GM12878 (cell line): ENCODE measurements around the gene DERL3. TPM values are rescaled to one million over a fixed set of nuclear protein-coding genes. Genes with fewer than 3 reads are reported as not detected.

Experiments used
- ATAC-seq: fragments of 200-7000 bp; cut with Tn5 transposase; 3 replicates; pipeline ENCODE4 v1.9.1; 2020; ENCODE audit warnings: mild to moderate bottlenecking, moderate library complexity
- BruUV-seq: library from RNA; stranded (reverse); fragments of 400-500 nt; replicated peaks from 2 replicates; lab custom pipeline; 2021; lab: Mats Ljungman, UMichigan
- CTCF ChIA-PET: fragments of 300-600 bp; sonication (Branson Sonifier 250); formaldehyde crosslinking; extraction: SDS; loops from one replicate; lab custom pipeline; 2021; ENCODE audit warnings: inconsistent platforms; lab: Yijun Ruan, JAX
- POLR2A ChIA-PET: fragments of 350-600 bp; formaldehyde crosslinking; extraction: SDS; loops from one replicate; lab custom pipeline; 2021; ENCODE audit warnings: inconsistent platforms; lab: Charles Lee
- RAD21 ChIA-PET: fragments of 300-600 bp; sonication (Branson Sonifier 250); formaldehyde crosslinking; loops from one replicate; lab custom pipeline; 2023; ENCODE audit warnings: antibody characterized with exemption; ENCODE audit not compliant: unreplicated experiment; lab: Charles Lee
- SMC1A ChIA-PET: fragments of 300-600 bp; sonication (Branson Sonifier 250); formaldehyde crosslinking; loops from one replicate; lab custom pipeline; 2023; ENCODE audit not compliant: unreplicated experiment, uncharacterized antibody; lab: Charles Lee
- DNase-seq: peaks from one replicate; pipeline ENCODE4 v3.0.0-alpha.2; 2011; ENCODE audit warnings: low read depth, low spot score
- FAIRE-seq: peaks from 3 replicates; lab custom pipeline; 2011; peaks lifted over from hg19 to GRCh38; lab: Jason Lieb, UNC
- H2AFZ ChIP-seq: 2 replicates; pipeline ENCODE4 v1.6.0; 2011; ENCODE audit warnings: low read depth, low read length, control low read depth; ENCODE audit not compliant: control insufficient read depth
- H3K27ac ChIP-seq: 2 replicates; pipeline ENCODE4 v1.5.1; 2011; ENCODE audit warnings: control low read depth; ENCODE audit not compliant: control insufficient read depth, insufficient read depth
- H3K27me3 ChIP-seq, 2 experiments: replicated peaks in 1 of 2; 2 replicates each; pipeline versions ENCODE4 v1.6.0 to v1.6.1; 2011; ENCODE audit warnings: low read length in 1 of 2; ENCODE audit not compliant: control insufficient read depth in 2 of 2, insufficient read depth in 2 of 2
- H3K36me3 ChIP-seq, 2 experiments: 2 replicates each; pipeline ENCODE4 v1.5.1; 2011; ENCODE audit warnings: low read length in 1 of 2; ENCODE audit not compliant: control insufficient read depth in 2 of 2, insufficient read depth in 2 of 2
- H3K4me1 ChIP-seq: 2 replicates; pipeline ENCODE4 v1.6.1; 2011; ENCODE audit warnings: mild to moderate bottlenecking, low read length, moderate library complexity, mixed read lengths; ENCODE audit not compliant: control insufficient read depth, insufficient read depth
- H3K4me2 ChIP-seq: 2 replicates; pipeline ENCODE4 v1.6.0; 2011; ENCODE audit warnings: control low read depth; ENCODE audit not compliant: control insufficient read depth, insufficient read depth
- H3K4me3 ChIP-seq: fragments of 200-600 bp; sonication (generic); 2 replicates; pipeline ENCODE4 v1.5.1; 2016
- H3K79me2 ChIP-seq: 2 replicates; pipeline ENCODE4 v1.6.0; 2011; ENCODE audit warnings: low read length; ENCODE audit not compliant: control insufficient read depth, insufficient read depth
- H3K9ac ChIP-seq: 2 replicates; pipeline ENCODE4 v1.8.0; 2011; ENCODE audit warnings: low read length, control low read depth, mixed read lengths; ENCODE audit not compliant: control insufficient read depth, insufficient read depth
- H3K9me3 ChIP-seq: replicated peaks from 3 replicates; pipeline ENCODE4 v1.5.1; 2011; ENCODE audit warnings: mild to moderate bottlenecking, low read length; ENCODE audit not compliant: control insufficient read depth, insufficient read depth
- H4K20me1 ChIP-seq: 2 replicates; pipeline ENCODE4 v1.6.0; 2011; ENCODE audit not compliant: control insufficient read depth, insufficient read depth
- BHLHE40 ChIP-seq, 2 experiments: fragments of 450-650 bp in 1 of 2; IDR thresholded peaks; 2 replicates each; pipeline ENCODE4 v1.6.1; 2011 to 2017; ENCODE audit warnings: low read depth in 2 of 2, borderline replicate concordance in 1 of 2, improper control_type of control experiment in 1 of 2, low read length in 1 of 2, mild to moderate bottlenecking in 1 of 2
- CBFB ChIP-seq: IDR thresholded peaks from 2 replicates; pipeline ENCODE4 v1.6.1; 2016; ENCODE audit warnings: antibody characterized with exemption, low read depth
- MAX ChIP-seq: IDR thresholded peaks from 2 replicates; pipeline ENCODE4 v1.6.1; 2012; ENCODE audit warnings: low read depth, low read length, improper control_type of control experiment
- RELB ChIP-seq: fragments of 450-650 bp; IDR thresholded peaks from 2 replicates; pipeline ENCODE4 v1.6.1; 2017; ENCODE audit warnings: low read depth, mild to moderate bottlenecking, moderate library complexity
- SKIL ChIP-seq: fragments of 450-650 bp; IDR thresholded peaks from 2 replicates; pipeline ENCODE4 v1.6.1; 2017; ENCODE audit warnings: mild to moderate bottlenecking, low read depth, inconsistent platforms; ENCODE audit not compliant: poor library complexity, severe bottlenecking
- SP1 ChIP-seq: IDR thresholded peaks from one replicate; pipeline ENCODE4 v1.6.1; 2011; ENCODE audit warnings: low read depth, low read length
- SREBF1 ChIP-seq: IDR thresholded peaks from 2 replicates; pipeline ENCODE4 v1.6.1; 2012; ENCODE audit warnings: mild to moderate bottlenecking, low read length
- WGBS: methylation state at CpG from one replicate; pipeline ENCODE4 v1.1.6; 2016; ENCODE audit warnings: low lambda C conversion rate; ENCODE audit not compliant: insufficient replicate concordance, insufficient coverage; ENCODE audit errors: missing lambda C conversion rate; 5-methylcytosine and 5-hydroxymethylcytosine counted together
- in situ Hi-C: fragments of 300-500 bp; cut with MboI; formaldehyde crosslinking; loops from 9 replicates; pipeline ENCODE4 v1.14.3; 2018; ENCODE audit warnings: mixed read lengths
- intact Hi-C: fragments of 100-400 bp; cut with micrococcal nuclease; formaldehyde crosslinking; loops from one replicate; pipeline ENCODE4 v1.14.2; 2022; ENCODE audit not compliant: unreplicated experiment
- polyA plus RNA-seq, 11 experiments: library from polyadenylated mRNA; depleted of rRNA in 4 of 11; unstranded in 6 of 11; stranded (reverse) in 5 of 11; fragments of >200 nt; fragmentation: Nextera tagmentation in 4 of 11; fragmentation: Illumina TruSeq in 1 of 11; extraction: Ambion mirVana in 4 of 11; extraction: Trizol in 1 of 11; gene quantifications; 1 replicate in 1 of 11; 2 replicates in 10 of 11; pipeline versions ENCODE4 v1.2.1 to v1.2.3, GENCODE V29; 2011 to 2016; ENCODE audit warnings: inconsistent platforms in 2 of 11, missing spikeins in 2 of 11, low read depth in 1 of 11
- total RNA-seq, 4 experiments: library from RNA; depleted of rRNA in 3 of 4; stranded (reverse); fragments of >200 nt in 3 of 4; fragmentation: Illumina TruSeq in 1 of 4; extraction: Trizol in 1 of 4; gene quantifications; 2 replicates each; pipeline versions ENCODE4 v1.2.1 to v1.2.3, GENCODE V29; 2013 to 2021

DERL3 gene
- total and polyA plus RNA-seq, 10 of the 15 experiments (the other 5 are each of a cell fraction or from before 2014, with no cell fraction given) = 4.1 to 52.4 (median 14.1) TPM

- DNase-seq (no peak), FAIRE-seq (no peak), ATAC-seq (peak; percentile 48)
- Histone ChIP-seq H3K27me3 (no peaks in the 10 kb centered on the region), H2AFZ (peak overlapping the region; percentile 16), H3K36me3 (peaks cover 8 to 12% of the 10 kb centered on the region in 2 experiments; a peak in 3 of 4 replicates), H3K4me3 (peak overlapping the region; percentile 73), H3K79me2 (peaks cover 50% of the 10 kb centered on the region), H3K27ac (peak overlapping the region; percentile 98), H3K4me1 (peaks cover 11% of the 10 kb centered on the region), H3K4me2 (peak overlapping the region; percentile 78), H3K9me3 (no peaks in the 10 kb centered on the region), H4K20me1 (0 out of 2 replicates have a peak, but pooled peaks cover 4% of the 10 kb centered on the region), H3K9ac (peak overlapping the region; percentile 99)
- WGBS = 1% methylated on average over 5 of the region's 5 CpGs
- TF ChIP-seq RELB = peak; percentile 97; the same call in 1 of the 2 replicates
- no peak for TF ChIP-seq CBFB
- peak; percentile 9 for TF ChIP-seq SP1
- TF ChIP-seq BHLHE40 (IDR thresholded peaks at IDR 0.05; ENCODE audit: borderline replicate concordance in 1 of 2, low read depth in 2 of 2, low read length in 1 of 2) = peak in 1 of 2 experiments; percentile 83; a peak in 1 of 4 replicates
- 0 out of 2 replicates have a peak, but pooled peaks have one; percentile 65 for TF ChIP-seq SREBF1
- peak; percentile 76 for TF ChIP-seq SKIL
- no peak for TF ChIP-seq MAX
- intact Hi-C loops (loop anchor here (2.0 kb wide), 1 partner anchor 17 kb away; no protein-coding TSS in a partner anchor), in situ Hi-C loops (no loop called here)
- SMC1A ChIA-PET = interaction anchor here (1.0 to 2.5 kb wide), 7 partner anchors 10 to 70 kb away, joined by 3 to 13 read pairs (median 4); partner anchors contain the start of gene SLC2A11
- RAD21 ChIA-PET = interaction anchor here (0.6 kb wide), 2 partner anchors 62 to 615 kb away, joined by 3 read pairs; no protein-coding TSS in a partner anchor
- no TSS peak for BruUV-seq
- CTCF ChIA-PET = interaction anchor here (0.9 to 2.8 kb wide), 3 partner anchors 11 to 17 kb away, joined by 3 to 11 read pairs (median 3); no protein-coding TSS in a partner anchor
- POLR2A ChIA-PET = interaction anchor here (0.7 to 2.5 kb wide), 3 partner anchors 13 to 59 kb away, joined by 3 to 8 read pairs (median 5); partner anchors contain the start of gene CHCHD10
Observed at GRCh38 chr22:23787600-23787896, 51.3 kb downstream of the DERL3 start.
